Prostate gland (tissue), 2 donors: ENCODE data around the gene HOXA11. TPM values are rescaled to one million over a fixed set of nuclear protein-coding genes. Genes with fewer than 3 reads are reported as not detected.

ENCODE experiments used
- DNase-seq: peaks from one replicate; pipeline ENCODE4 v3.0.0-alpha.2; 2019; ENCODE audit warnings: low spot score
- H3K27ac ChIP-seq, 2 donors: fragments of 200-600 bp; sonication (generic); 2 replicates each; pipeline ENCODE4 v1.5.1; 2017 to 2019
- H3K27me3 ChIP-seq: fragments of 200-600 bp; sonication (generic); replicated peaks from 2 replicates; pipeline ENCODE4 v1.5.1; 2019; ENCODE audit not compliant: insufficient read depth
- H3K36me3 ChIP-seq, 2 donors: fragments of 200-600 bp; sonication (generic); 1 replicate in 1 of 2; 2 replicates in 1 of 2; pipeline versions ENCODE4 v1.5.1 to v1.8.1; 2017 to 2019
- H3K4me1 ChIP-seq: fragments of 200-600 bp; sonication (generic); replicated peaks from 2 replicates; pipeline ENCODE4 v1.5.1; 2019
- H3K4me3 ChIP-seq, 2 donors: fragments of 200-600 bp; sonication (generic); 2 replicates each; pipeline ENCODE4 v1.5.1; 2017 to 2019
- H3K9me3 ChIP-seq: fragments of 200-600 bp; sonication (generic); 2 replicates; pipeline ENCODE4 v1.5.1; 2017
- CTCF ChIP-seq, 4 experiments: fragments of 200-600 bp in 2 of 4; fragments of 450-650 bp in 2 of 4; sonication (generic) in 2 of 4; IDR thresholded peaks; 1 replicate in 3 of 4; 2 replicates in 1 of 4; pipeline ENCODE4 v1.5.1; 2016 to 2019; ENCODE audit warnings: antibody characterized with exemption in 4 of 4, mild to moderate bottlenecking in 2 of 4, moderate library complexity in 2 of 4
- POLR2A ChIP-seq: fragments of 450-650 bp; IDR thresholded peaks from one replicate; pipeline ENCODE4 v1.6.1; 2016; ENCODE audit warnings: antibody characterized with exemption, mild to moderate bottlenecking
- POLR2AphosphoS5 ChIP-seq: sonication (generic); formaldehyde crosslinking; IDR thresholded peaks from one replicate; pipeline ENCODE4 v1.6.1; 2017; ENCODE audit warnings: antibody characterized with exemption
- WGBS: methylation state at CpG from one replicate; pipeline ENCODE4 v1.1.5; 2018; 5-methylcytosine and 5-hydroxymethylcytosine counted together
- intact Hi-C: fragments of 100-400 bp; cut with DNase I; formaldehyde crosslinking; loops from one replicate; pipeline ENCODE4 v1.14.2; 2022
- total RNA-seq, 2 donors: library from RNA; depleted of rRNA; stranded (reverse); fragments of >200 nt; gene quantifications; one replicate each; pipeline ENCODE4 v1.1.0, GENCODE V29; 2016

The HOXA11 gene
- total RNA-seq, 2 donors from 2014 or later = 8.5 to 9.8 TPM

DNA sequence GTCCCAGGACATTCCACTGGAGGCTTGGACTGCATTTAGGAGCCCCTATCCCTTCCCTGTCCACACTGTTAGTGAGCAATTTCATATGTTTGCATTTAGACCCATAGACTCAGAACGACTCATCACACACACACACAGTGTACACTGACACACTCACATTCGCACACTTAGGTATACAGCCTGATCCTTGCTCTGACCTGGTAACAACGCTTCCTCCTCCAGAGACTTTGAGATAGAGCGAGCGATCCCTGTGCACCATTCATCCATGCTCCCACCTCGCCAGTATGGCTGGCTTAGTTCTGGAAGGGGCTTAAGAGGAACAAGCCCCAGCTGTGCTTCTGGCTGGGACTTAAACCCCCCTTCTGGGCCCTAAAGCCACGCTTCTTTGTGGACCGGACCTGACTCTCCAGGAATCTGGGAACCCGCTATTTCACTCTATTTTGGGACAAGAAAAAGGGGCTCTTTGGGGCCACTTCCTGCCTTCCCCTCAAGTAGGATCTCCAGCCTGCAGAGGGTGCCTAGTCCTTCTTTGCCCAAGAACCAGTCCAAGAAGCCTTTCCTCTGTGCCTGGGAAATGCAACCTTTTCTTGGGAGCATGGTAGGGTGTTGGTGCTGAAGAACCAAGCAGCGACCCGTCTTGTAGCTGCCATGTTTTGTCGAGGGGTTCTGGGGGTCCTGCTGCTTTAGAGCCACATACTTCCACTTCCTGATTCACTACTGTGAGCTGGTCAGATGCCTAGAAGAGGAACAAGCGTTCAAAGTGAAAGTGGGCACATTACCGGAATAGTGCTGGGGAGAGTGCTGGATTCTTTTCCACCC, 15.9 kb upstream of the HOXA11 start:
- Histone ChIP-seq H3K27ac (peak overlapping the region; percentile 96 to 97), H3K27me3 (no peaks in the 10 kb centered on the region), H3K9me3 (no peaks in the 10 kb centered on the region), H3K36me3 (no peaks in the 10 kb centered on the region), H3K4me1 (no peaks in the 10 kb centered on the region), H3K4me3 (peak overlapping the region; percentile 76 to 81)
- DNase-seq = no peak
- 2% methylated on average over 14 of the region's 14 CpGs for WGBS
- intact Hi-C loops = loop anchor here (10.0 kb wide), 1 partner anchor 724 kb away; no protein-coding TSS in a partner anchor
- TF ChIP-seq POLR2A = peak; percentile 11
- TF ChIP-seq CTCF (IDR thresholded peaks at IDR 0.05) = no peak
- TF ChIP-seq POLR2AphosphoS5 = no peak

DNA sequence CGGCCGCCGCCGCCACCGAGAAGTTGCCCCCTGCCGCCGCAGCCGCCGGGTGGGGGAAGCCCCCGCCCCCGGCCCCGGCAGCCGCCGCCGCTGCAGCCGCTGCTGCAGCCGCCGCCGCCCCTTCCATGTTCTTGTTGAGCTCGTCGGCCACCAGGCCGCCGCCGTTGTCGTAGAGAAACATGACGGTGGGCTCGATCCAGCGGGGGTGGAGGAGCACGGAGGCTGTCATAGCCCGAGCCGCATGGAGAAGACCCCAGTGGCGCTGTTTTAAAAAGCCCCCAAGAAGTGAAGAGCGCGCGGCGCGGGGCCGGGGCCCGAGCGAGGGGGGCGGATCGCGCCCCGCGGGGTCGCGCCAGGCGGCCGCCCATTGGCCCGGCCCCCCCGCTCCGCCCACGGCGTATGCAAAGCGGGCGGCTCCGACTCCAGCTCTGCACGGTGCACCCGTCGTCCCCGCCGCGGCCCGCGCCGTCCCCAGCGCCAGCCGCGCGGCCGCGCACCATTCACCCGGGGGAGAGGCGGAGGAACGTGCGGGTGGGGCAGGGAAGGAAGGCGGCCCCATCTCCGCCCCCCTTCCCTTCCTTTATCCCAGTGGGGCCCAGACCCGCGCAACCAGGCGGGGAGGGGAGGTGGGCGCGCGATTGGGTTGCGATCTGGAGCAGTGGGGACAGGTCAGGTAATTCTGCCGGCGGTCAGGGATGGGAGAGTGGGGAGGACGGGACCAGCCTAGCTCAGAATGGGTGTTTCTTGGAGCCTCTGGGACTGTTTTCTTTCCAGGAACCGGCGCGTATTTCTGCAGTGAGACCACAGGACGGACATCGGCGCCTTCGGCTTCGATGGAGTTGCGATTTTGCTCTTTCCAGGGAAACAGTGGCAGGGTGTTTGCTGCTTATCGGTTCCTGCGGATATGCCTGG, 15.1 kb upstream of the HOXA11 start, which contains the start of gene HOXA13:
TSS of gene HOXA13 (minus strand) at position 243 of the 912 bp plus-strand sequence. CDS start at position 229, 14 bp downstream.
- peak within 1 kb of the TSS; percentile 96 to 97 for H3K27ac ChIP-seq
- TF ChIP-seq POLR2AphosphoS5 (peak; percentile 87), CTCF (IDR thresholded peaks at IDR 0.05) (peak in 2 of 4 experiments; percentile 6 to 30), POLR2A (peak; percentile 88)
- no peaks in the 10 kb centered on the region for H3K36me3 ChIP-seq
- DNase-seq = peak; percentile 91
- intact Hi-C loops = loop anchor here (5.0 to 10.0 kb wide), 4 partner anchors 542 to 897 kb away; partner anchors contain the start of gene TAX1BP1
- no peaks in the 10 kb centered on the region for H3K4me1 ChIP-seq
- WGBS = 1% methylated on average over 57 of the region's 99 CpGs
- H3K4me3 ChIP-seq = peak within 1 kb of the TSS; percentile 76 to 81
- no peaks in the 10 kb centered on the region for H3K9me3 ChIP-seq
- H3K27me3 ChIP-seq = no peaks in the 10 kb centered on the region

DNA sequence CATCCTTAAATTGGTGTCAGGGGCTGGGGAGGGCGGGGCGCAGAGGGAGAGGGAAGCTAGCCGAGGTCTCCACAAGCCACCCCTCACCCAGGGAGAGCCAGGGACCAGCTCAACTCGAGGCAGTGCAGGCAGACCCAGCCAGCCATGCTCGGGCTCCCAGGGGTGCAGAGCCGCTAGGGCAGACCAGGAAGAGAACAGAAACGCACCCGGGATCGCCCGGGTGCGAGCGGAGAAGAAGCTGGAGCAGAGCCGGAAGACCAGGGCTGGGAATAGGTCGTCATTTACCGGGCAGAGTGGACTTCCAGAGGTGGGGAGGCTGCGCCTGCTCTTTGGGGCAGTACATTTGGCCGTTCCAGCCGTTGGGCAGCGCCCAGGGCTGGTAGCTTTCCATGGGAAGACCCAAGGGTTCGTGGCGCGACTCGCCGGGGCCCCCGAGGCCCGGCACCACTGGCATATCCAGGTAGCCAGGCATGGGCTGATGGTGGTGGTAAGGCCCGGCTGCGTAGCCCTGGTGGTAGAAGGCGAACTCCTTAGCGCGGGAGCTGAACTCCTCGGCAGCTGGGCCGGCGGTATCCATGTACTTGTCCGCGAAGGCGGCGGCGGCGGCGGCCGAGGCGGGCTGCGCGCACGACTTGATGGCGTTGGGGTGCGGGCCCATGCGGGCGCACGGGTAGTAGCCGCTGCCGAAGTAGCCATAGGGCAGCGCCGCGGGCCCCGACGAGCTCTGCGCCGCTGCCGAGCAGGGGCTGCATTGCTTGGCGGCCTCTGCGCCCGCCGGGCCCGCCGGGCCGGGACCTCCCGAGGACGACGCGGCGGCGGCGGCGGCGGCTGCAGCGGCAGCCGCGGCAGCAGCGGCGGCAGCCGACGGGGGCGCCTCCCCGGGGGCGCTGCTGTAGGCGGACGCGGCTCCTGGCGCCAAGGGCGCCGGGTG, 14.1 kb upstream of the HOXA11 start:
- Histone ChIP-seq H3K27me3 (no peaks in the 10 kb centered on the region), H3K4me1 (no peaks in the 10 kb centered on the region), H3K36me3 (no peaks in the 10 kb centered on the region), H3K9me3 (no peaks in the 10 kb centered on the region), H3K4me3 (peak overlapping the region; percentile 76 to 81), H3K27ac (peak overlapping the region; percentile 96 to 97)
- WGBS = 0% methylated on average over 33 of the region's 93 CpGs
- intact Hi-C loops = loop anchor here (5.0 kb wide), 3 partner anchors 543 to 898 kb away; partner anchors contain the start of gene TAX1BP1
- TF ChIP-seq POLR2A (no peak), CTCF (IDR thresholded peaks at IDR 0.05) (no peak), POLR2AphosphoS5 (no peak)
- peak; percentile 21 for DNase-seq

- no peaks in the 10 kb centered on the region for H3K27me3 ChIP-seq
- H3K4me3 ChIP-seq = peak overlapping the region; percentile 76 to 81
- TF ChIP-seq CTCF (IDR thresholded peaks at IDR 0.05) = no peak
- no peak for TF ChIP-seq POLR2A
- no peak for TF ChIP-seq POLR2AphosphoS5
- peak overlapping the region; percentile 96 to 97 for H3K27ac ChIP-seq
- 1% methylated on average over 29 of the region's 29 CpGs for WGBS
- intact Hi-C loops = loop anchor here (5.0 kb wide), 3 partner anchors 544 to 899 kb away; partner anchors contain the start of gene TAX1BP1
- peak; percentile 19 for DNase-seq
- H3K36me3 ChIP-seq = no peaks in the 10 kb centered on the region
- H3K9me3 ChIP-seq = no peaks in the 10 kb centered on the region
- H3K4me1 ChIP-seq = no peaks in the 10 kb centered on the region
Measured at GRCh38 chr7:27198138-27198841, 13.3 kb upstream of the HOXA11 start.
